ENCODE data around the gene NQO1. TPM values are rescaled to one million over a fixed set of nuclear protein-coding genes. Genes with fewer than 3 reads are reported as not detected.

Gene NQO1
- total RNA-seq: 4.4 TPM

DNA sequence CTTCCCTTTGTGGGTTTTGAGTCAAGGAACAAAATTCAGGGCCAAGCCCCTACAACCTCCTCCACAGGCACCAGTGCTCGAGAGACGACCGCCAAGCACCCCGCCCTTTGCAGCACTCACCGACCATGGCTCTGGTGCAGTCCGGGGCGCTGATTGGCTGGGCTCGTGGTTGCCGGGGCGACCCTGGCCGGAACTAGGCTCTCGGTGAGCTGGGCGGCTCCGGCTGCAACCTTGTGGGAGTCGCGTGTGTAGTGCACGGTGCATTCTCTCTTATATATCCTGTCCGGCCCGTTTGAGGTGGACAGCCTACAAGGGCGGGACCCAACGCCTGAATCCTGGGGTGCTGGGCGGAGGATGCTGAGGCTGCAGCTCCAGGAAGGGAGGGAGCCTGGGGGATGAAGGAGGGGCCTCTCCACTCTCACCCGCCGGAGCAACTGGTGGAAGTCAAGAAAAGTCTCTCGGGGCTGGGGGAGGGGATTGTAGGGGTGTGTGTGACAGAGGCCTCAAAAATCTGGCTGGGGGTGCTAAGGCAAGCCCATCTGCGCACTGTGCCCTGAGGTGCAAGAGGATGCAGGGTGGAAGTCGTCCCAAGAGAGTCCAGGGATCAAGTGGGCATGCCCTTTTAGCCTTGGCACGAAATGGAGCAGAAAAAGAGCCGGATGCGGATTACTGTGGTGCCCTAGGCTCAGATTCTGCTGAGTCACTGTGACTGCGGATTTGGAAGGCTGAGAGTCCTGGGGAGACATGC lies at the start of gene NQO1:
Gene NQO1 (minus strand): TSS at position 248 of the 748 bp plus-strand sequence. CDS start 121 bp downstream, at position 127.

GRCh38 chr16:69761983-69762813 lies 35.8 kb upstream of the NQO1 start, which contains the start of gene WWP2:
WWP2 (plus strand) TSS chr16:69762332; CDS start chr16:69787011, 24,679 bp downstream.

GRCh38 chr16:69754469-69755310 lies 28.3 kb upstream of the NQO1 start, which contains the start of gene NOB1:
NOB1 (minus strand) TSS chr16:69754926; CDS start chr16:69754910, 16 bp downstream.

Other genes with a start within 250 kb of the NQO1 start
- 71.4 TPM for gene NFAT5, start 160.6 kb downstream of the NQO1 start, total RNA-seq
- 14.1 TPM for gene NOB1, start 28.4 kb upstream of the NQO1 start, total RNA-seq
- 31.3 TPM for gene WWP2, start 35.8 kb upstream of the NQO1 start, total RNA-seq
- 3.1 TPM for gene CLEC18A, start 224.8 kb upstream of the NQO1 start, total RNA-seq